ENCODE measurements around the gene RBFOX1.

Gene RBFOX1

GRCh38 chr16:7714775-7715174, 382.1 kb downstream of the RBFOX1 start:
- TF ChIP-seq CTCF (IDR thresholded peaks at IDR 0.05) (no peak), ZFX (IDR thresholded peaks at IDR 0.05; ENCODE audit: borderline replicate concordance) (no peak)
- no peak overlapping the region for H3K27ac ChIP-seq

GRCh38 chr16:7716660-7717550, 384.3 kb downstream of the RBFOX1 start:
- no peak overlapping the region for H3K27ac ChIP-seq
- TF ChIP-seq ZFX (IDR thresholded peaks at IDR 0.05; ENCODE audit: borderline replicate concordance), result no peak
- TF ChIP-seq CTCF (IDR thresholded peaks at IDR 0.05), result no peak

- TF ChIP-seq ZFX (IDR thresholded peaks at IDR 0.05; ENCODE audit: borderline replicate concordance), result no peak
- no peak for TF ChIP-seq CTCF (IDR thresholded peaks at IDR 0.05)
- H3K27ac ChIP-seq, result no peak overlapping the region
Observed at GRCh38 chr16:7722761-7723160, 390.1 kb downstream of the RBFOX1 start.

GRCh38 chr16:7731141-7731540, 398.5 kb downstream of the RBFOX1 start:
- TF ChIP-seq CTCF (IDR thresholded peaks at IDR 0.05), result no peak
- no peak for TF ChIP-seq ZFX (IDR thresholded peaks at IDR 0.05; ENCODE audit: borderline replicate concordance)
- no peak overlapping the region for H3K27ac ChIP-seq

GRCh38 chr16:7736138-7736665, 403.6 kb downstream of the RBFOX1 start:
- H3K27ac ChIP-seq, result no peak overlapping the region
- TF ChIP-seq ZFX (IDR thresholded peaks at IDR 0.05; ENCODE audit: borderline replicate concordance), result no peak
- no peak for TF ChIP-seq CTCF (IDR thresholded peaks at IDR 0.05)

- no peak for TF ChIP-seq ZFX (IDR thresholded peaks at IDR 0.05; ENCODE audit: borderline replicate concordance)
- TF ChIP-seq CTCF (IDR thresholded peaks at IDR 0.05), result no peak
- no peak overlapping the region for H3K27ac ChIP-seq
Observed at GRCh38 chr16:7742626-7743025, 410.0 kb downstream of the RBFOX1 start.
